Activated naive CD4-positive, alpha-beta T cell treated with anti-CD3 and anti-CD28 coated beads, Interleukin-2, amount 50 U/mL, for 24 hours (primary cell): ENCODE measurements around the gene SLC35E4.

Source experiments
- H3K27ac Mint-ChIP-seq: one replicate; pipeline ENCODE4 v1.8.0; 2021; ENCODE audit warnings: mild to moderate bottlenecking, mixed read lengths
- H3K27me3 Mint-ChIP-seq: one replicate; pipeline ENCODE4 v1.8.0; 2021; ENCODE audit warnings: mixed read lengths
- H3K36me3 Mint-ChIP-seq: one replicate; pipeline ENCODE4 v1.8.0; 2021; ENCODE audit warnings: mixed read lengths
- H3K4me1 Mint-ChIP-seq: one replicate; pipeline ENCODE4 v1.8.0; 2021; ENCODE audit warnings: mixed read lengths
- H3K4me3 Mint-ChIP-seq: one replicate; pipeline ENCODE4 v1.8.0; 2021; ENCODE audit warnings: mild to moderate bottlenecking, mixed read lengths
- H3K9me3 Mint-ChIP-seq: one replicate; pipeline ENCODE4 v1.8.0; 2021; ENCODE audit warnings: mixed read lengths

SLC35E4 gene

DNA sequence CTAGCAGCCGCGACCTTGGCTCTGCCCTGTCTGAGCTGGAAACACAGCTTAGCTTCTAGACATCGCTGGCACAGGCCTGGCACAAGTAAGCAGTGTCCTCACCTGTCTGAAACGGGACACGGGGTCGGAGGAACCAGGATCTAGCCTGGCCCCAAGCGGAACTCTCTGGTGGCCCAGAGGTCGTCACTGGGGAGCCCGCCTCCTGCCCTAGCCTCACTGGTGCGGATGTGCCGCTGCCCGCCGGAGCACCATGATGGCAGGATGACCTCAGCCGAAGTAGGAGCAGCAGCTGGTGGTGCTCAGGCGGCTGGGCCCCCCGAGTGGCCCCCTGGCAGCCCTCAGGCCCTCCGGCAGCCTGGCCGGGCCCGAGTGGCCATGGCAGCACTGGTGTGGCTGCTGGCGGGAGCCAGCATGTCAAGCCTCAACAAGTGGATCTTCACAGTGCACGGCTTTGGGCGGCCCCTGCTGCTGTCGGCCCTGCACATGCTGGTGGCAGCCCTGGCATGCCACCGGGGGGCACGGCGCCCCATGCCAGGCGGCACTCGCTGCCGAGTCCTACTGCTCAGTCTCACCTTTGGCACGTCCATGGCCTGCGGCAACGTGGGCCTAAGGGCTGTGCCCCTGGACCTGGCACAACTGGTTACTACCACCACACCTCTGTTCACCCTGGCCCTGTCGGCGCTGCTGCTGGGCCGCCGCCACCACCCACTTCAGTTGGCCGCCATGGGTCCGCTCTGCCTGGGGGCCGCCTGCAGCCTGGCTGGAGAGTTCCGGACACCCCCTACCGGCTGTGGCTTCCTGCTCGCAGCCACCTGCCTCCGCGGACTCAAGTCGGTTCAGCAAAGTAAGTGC is 871 bp downstream of the SLC35E4 start:
- H3K9me3 Mint-ChIP-seq: no peaks in the 10 kb centered on the region
- no peak overlapping the region for H3K27ac Mint-ChIP-seq

DNA sequence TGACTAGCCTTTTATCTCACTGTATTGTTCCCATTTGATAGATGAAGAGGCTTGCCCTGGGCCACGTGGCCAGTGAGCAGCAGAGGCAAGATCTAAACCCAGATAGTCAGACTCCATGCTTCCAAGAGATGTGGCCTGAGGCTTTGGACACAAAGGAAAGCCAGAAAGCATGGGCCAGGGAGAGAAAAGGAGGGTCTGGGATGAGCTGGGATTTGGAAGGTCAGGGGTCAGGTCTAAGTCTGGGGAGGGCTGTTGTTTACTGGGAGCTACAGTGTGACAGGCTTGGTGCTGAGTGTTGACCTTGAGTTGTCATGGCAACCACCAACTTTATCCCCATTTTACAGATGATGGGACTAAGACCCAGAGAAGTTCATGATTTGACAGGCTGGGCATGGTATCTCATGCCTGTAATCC is 2.1 kb downstream of the SLC35E4 start:
- Mint-ChIP-seq H3K27ac (peak overlapping the region; percentile 37), H3K27me3 (no peaks in the 10 kb centered on the region), H3K9me3 (no peaks in the 10 kb centered on the region), H3K36me3 (peaks cover 7% of the 10 kb centered on the region), H3K4me3 (peak overlapping the region; percentile 92), H3K4me1 (peaks cover 27% of the 10 kb centered on the region)

More for the DNA sequence above, 871 bp downstream of the SLC35E4 start:
- Mint-ChIP-seq H3K27me3 (no peaks in the 10 kb centered on the region), H3K4me3 (peak overlapping the region; percentile 92), H3K36me3 (peaks cover 7% of the 10 kb centered on the region), H3K4me1 (peaks cover 27% of the 10 kb centered on the region)

DNA sequence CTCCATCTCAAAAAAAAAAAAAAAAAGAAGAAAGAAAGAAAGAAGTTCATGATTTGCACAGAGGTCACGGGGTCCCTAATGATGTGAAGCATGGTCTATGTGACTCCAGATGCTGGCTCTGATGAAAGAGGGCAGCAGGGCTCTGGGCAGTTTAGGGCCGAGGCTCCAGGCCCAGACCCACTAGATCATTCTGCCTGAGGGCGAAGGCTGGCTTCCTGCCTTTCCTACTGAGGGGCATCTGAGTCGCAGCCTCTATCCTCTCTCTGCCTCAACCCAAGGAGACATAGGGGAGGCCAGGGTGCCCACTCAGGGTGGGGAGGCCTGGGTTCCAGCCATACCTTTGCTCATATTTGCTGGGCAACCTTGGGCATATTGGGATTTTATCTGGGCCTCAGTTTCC is 4.8 kb downstream of the SLC35E4 start:
- peaks cover 9% of the 10 kb centered on the region for H3K36me3 Mint-ChIP-seq
- no peak overlapping the region for H3K27ac Mint-ChIP-seq
- no peaks in the 10 kb centered on the region for H3K27me3 Mint-ChIP-seq
- H3K4me3 Mint-ChIP-seq: no peak overlapping the region
- H3K4me1 Mint-ChIP-seq: peaks cover 40% of the 10 kb centered on the region
- no peaks in the 10 kb centered on the region for H3K9me3 Mint-ChIP-seq

DNA sequence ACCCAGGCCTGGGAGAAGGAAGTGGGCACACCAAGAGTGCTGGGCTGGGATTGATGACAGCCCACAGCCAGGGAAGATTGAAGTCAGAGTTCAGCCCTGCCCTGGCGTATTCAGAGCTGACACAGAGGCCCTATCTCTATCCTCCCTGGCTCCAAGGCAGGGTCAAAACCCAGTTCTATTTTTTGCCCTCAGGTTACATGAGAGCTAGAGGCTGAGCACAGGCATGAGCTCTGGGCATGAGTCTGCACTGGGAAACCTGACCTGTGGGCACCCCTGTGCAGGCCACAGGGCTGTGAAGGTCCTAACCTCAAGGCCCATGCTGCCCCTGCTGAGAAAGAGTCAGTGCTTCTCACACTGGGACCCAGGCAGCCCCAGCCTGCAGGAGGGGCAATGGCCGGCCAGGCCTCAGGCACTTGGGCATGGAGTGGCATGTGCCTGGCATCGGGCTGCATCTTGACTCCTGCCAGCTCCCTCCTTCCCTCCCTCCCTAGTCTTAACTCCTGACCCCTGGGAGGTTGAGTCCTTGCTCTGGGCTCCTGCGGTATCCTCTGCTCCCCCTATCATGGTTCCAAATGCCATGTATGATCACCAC is 5.4 kb downstream of the SLC35E4 start:
- H3K4me1 Mint-ChIP-seq: peaks cover 39% of the 10 kb centered on the region
- H3K9me3 Mint-ChIP-seq: no peaks in the 10 kb centered on the region
- H3K27ac Mint-ChIP-seq: peak overlapping the region; percentile 41
- H3K27me3 Mint-ChIP-seq: no peaks in the 10 kb centered on the region
- H3K4me3 Mint-ChIP-seq: no peak overlapping the region
- H3K36me3 Mint-ChIP-seq: peaks cover 9% of the 10 kb centered on the region

DNA sequence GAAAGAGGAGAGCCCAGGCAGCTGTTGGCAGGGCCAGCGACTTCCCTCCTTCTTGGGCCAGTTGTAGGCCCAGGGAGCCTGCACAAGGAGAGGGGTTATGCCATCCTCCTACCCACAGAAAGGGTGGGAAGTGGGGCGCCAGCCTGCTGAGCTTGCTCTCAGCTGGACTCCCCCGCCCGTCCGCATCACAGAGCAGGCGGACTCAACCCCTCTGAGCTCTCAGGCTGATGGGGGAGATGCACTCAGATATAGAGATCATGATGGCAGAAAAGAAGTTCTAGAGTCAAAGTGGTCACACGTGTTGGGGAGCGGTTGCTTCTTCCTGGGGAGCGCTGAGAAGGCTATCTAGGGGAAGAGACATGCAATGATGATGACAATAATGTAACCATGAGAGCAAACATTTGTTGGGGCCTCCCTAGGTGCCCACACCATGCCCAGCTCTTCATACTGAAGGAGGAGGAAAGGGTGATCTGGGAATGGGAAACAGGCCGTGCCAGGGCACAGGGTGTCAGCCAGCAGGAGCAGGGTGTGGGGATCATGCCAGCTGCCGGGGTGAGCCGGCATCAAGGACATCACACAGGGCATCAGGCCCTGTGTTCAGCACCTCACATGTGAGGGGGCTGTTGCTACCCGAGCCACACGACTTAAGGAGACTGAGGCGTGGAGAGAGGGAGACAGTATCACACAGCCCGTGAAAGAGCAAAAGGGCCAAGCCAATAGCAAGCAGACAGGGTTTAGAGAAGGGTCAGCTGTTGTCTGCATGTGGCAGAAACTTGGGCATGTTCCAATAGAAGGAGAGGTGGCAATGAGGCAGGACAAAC is 7.7 kb downstream of the SLC35E4 start:
- H3K27ac Mint-ChIP-seq: peak overlapping the region; percentile 94
- H3K9me3 Mint-ChIP-seq: no peaks in the 10 kb centered on the region
- peaks cover 39% of the 10 kb centered on the region for H3K4me1 Mint-ChIP-seq
- no peaks in the 10 kb centered on the region for H3K27me3 Mint-ChIP-seq
- peak overlapping the region; percentile 76 for H3K4me3 Mint-ChIP-seq
- peaks cover 9% of the 10 kb centered on the region for H3K36me3 Mint-ChIP-seq

DNA sequence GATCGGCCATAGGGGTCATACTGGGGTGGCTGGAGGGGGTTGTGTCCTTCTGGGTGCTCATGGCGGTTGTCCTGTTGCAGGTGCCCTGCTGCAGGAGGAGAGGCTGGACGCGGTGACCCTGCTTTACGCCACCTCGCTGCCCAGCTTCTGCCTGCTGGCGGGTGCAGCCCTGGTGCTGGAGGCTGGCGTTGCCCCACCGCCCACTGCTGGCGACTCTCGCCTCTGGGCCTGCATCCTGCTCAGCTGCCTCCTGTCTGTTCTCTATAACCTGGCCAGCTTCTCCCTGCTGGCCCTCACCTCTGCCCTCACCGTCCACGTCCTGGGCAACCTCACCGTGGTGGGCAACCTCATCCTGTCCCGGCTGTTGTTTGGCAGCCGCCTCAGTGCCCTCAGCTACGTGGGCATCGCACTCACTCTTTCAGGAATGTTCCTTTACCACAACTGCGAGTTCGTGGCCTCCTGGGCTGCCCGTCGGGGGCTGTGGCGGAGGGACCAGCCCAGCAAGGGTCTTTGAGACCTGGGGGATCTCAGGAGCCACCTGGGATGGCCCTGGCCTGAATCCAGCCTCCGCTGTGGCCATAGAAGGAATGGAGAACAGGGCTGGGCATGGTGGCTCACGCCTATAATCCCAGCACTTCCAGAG is 11.1 kb downstream of the SLC35E4 start:
- no peaks in the 10 kb centered on the region for H3K27me3 Mint-ChIP-seq
- no peak overlapping the region for H3K4me3 Mint-ChIP-seq
- peaks cover 56% of the 10 kb centered on the region for H3K4me1 Mint-ChIP-seq
- H3K27ac Mint-ChIP-seq: peak overlapping the region; percentile 41
- peaks cover 6% of the 10 kb centered on the region for H3K36me3 Mint-ChIP-seq
- no peaks in the 10 kb centered on the region for H3K9me3 Mint-ChIP-seq

DNA sequence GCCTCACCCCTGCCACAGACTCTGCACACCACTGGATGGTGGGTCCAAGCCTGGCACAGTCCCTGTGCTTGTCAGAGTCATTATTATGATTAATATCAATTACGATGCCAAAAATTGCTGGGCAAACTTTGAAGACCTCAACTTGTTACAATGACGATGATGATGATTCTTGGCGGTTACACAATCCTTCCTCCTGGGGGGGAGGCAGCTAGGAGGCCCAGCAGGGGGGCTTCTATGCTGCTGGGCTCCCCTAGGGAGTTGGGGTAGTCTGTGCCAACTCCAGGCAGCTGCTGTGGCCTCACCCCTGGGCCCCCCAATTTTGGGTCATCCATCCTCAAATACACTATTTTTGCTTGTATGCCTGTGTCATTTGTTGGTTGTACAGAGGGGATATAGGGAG is 12.0 kb downstream of the SLC35E4 start:
- Mint-ChIP-seq H3K27me3 (no peaks in the 10 kb centered on the region), H3K4me1 (peaks cover 58% of the 10 kb centered on the region), H3K36me3 (peaks cover 6% of the 10 kb centered on the region), H3K27ac (peak overlapping the region; percentile 61), H3K4me3 (no peak overlapping the region), H3K9me3 (no peaks in the 10 kb centered on the region)

DNA sequence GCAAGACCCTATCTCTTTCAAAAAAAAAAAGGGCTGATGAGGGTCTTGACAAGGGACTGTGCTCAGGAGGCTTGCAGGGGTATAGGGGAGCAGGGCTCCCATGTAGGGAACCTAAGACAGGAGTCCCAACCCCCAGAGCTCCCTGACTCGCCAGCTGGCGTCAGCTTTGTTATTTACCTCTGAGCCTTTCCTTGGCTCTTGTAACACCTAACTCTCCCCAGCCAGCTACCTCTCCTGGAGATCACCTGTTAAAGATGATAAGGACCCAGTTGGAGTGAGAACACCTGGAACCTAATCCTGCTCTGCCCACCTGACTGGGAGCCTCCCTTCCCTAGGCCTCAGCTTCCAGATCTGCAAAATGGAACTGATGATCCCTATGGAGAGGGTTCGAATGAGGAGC is 13.2 kb downstream of the SLC35E4 start:
- Mint-ChIP-seq H3K4me1 (peaks cover 52% of the 10 kb centered on the region), H3K36me3 (peaks cover 4% of the 10 kb centered on the region), H3K9me3 (no peaks in the 10 kb centered on the region), H3K27ac (peak overlapping the region; percentile 63), H3K27me3 (no peaks in the 10 kb centered on the region), H3K4me3 (peak overlapping the region; percentile 42)

DNA sequence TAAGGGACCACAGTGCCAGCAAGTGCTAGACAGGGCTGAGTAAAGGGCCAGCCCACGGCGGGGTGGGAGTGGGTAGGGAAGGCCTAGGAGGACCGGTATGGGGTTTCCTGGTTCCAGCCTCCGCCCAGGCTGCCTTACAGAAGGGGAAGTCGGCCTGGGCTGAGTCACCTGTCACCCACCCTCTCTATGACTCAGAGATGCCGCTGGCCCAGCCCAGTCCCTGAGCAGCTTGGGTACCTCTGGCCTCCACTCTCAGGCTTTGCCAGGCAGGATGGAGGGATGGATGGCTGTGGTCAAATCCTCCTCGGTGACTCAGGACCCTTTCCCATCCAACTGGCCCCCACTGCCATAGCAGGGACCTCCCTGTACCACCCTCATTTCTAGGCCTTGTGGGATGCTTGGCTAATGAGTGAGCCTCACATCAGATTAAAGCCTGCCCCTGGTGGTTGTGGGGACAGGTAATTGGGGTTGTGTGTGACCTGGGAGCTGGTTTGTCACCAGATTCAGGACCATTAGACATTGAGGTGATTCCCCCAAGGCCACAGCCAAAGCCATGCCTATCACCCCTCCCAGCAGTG is 13.9 kb downstream of the SLC35E4 start:
- Mint-ChIP-seq H3K27me3 (no peaks in the 10 kb centered on the region), H3K36me3 (peaks cover 6% of the 10 kb centered on the region), H3K9me3 (no peaks in the 10 kb centered on the region), H3K4me3 (peak overlapping the region; percentile 42), H3K4me1 (peaks cover 45% of the 10 kb centered on the region), H3K27ac (peak overlapping the region; percentile 63)

DNA sequence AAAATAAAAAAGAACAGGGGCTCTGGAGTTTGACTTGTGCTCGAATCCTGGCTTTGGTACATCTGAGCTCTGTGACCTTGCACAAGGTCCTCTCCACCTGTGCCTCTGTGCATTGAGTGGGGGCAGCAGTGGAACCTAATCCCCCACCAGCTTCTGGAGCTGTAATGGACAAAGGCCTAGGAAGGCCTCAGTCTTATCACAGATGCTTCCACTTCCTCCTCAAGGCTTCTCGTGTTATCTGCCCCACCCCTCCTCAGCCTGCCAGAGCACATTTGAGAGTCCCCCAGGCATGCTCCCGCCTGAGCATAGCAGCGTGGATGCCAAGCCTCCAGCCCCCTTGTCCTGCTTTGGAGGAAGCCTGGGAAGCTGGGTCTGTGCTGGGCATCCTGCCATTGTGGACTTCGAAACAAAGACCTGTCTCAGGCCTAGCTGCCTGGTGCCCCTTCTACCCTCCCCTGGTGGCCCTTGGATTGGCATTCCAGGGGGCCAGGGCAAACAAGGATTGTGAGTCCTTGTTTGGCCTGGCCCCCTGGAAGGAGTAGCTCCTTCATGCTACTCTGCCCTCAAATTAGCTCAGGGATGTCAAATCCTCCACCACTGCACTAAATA is 15.0 kb downstream of the SLC35E4 start:
- Mint-ChIP-seq H3K4me3 (no peak overlapping the region), H3K36me3 (peaks cover 9% of the 10 kb centered on the region), H3K27me3 (no peaks in the 10 kb centered on the region), H3K4me1 (peaks cover 38% of the 10 kb centered on the region), H3K27ac (peak overlapping the region; percentile 41), H3K9me3 (no peaks in the 10 kb centered on the region)

DNA sequence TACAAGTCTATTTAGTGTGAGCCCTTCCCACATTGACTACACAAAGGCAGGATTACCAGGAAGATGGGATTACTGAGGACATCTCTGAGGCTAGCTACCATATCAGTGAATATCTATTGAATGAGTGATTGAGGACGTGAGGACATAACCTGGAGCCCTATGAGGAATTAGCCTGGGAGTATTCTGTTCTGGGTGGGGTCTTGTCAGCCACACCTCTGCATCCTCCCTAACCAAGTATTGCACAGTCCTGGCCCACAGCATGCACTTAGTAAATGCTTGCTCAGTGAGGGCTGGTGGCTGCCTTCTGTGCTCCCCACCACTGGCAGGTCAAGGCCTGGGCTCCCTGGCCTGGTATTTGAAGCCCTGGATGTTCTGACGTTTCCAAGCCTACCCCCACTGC is 17.3 kb downstream of the SLC35E4 start:
- no peak overlapping the region for H3K4me3 Mint-ChIP-seq
- H3K36me3 Mint-ChIP-seq: peaks cover 9% of the 10 kb centered on the region
- H3K4me1 Mint-ChIP-seq: peaks cover 34% of the 10 kb centered on the region
- H3K27me3 Mint-ChIP-seq: no peaks in the 10 kb centered on the region
- H3K9me3 Mint-ChIP-seq: no peaks in the 10 kb centered on the region
- no peak overlapping the region for H3K27ac Mint-ChIP-seq

DNA sequence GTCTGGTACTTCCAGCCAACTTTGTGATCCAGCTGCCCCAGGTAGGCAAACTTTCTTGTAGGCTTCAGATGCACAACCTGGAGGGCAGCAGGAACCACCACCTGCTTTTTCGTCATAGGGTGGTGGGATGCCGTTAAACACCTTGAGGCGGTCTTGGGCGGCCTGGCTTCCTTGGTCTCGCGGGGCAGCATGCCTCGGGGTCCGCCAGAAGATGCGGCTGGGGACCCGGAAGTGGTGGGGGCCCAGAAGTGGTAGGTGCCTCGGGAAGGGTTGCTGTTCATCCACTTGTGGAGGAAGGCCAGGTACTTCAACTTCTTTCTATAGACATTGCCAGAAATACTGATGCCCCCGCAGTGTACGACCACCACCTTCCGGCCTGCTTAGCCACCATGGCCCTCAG is 18.8 kb downstream of the SLC35E4 start:
- no peaks in the 10 kb centered on the region for H3K27me3 Mint-ChIP-seq
- H3K4me3 Mint-ChIP-seq: no peak overlapping the region
- H3K9me3 Mint-ChIP-seq: no peaks in the 10 kb centered on the region
- peaks cover 5% of the 10 kb centered on the region for H3K36me3 Mint-ChIP-seq
- peaks cover 19% of the 10 kb centered on the region for H3K4me1 Mint-ChIP-seq
- H3K27ac Mint-ChIP-seq: no peak overlapping the region

DNA sequence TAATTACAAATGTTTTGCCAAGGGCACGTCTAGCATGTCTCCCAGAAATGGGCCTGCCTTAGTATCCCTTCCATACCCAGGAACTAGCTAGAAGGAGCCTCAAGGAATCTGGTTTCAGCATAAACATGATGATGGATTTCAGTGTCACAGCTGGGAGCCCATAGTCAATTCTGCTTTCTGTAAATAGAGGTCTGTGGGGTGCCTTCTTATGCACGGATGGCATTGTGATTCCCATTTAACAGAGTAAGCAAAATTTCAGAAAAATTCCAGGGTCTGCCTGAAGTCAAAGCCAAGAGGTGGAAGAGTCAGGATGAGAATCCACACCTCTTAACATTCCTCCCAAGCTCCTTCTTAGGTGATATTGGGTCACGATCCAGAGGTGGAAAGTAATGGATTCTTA is 20.0 kb downstream of the SLC35E4 start:
- no peak overlapping the region for H3K27ac Mint-ChIP-seq
- no peak overlapping the region for H3K4me3 Mint-ChIP-seq
- H3K4me1 Mint-ChIP-seq: peaks cover 16% of the 10 kb centered on the region
- H3K27me3 Mint-ChIP-seq: no peaks in the 10 kb centered on the region
- peaks cover 11% of the 10 kb centered on the region for H3K36me3 Mint-ChIP-seq
- H3K9me3 Mint-ChIP-seq: no peaks in the 10 kb centered on the region

DNA sequence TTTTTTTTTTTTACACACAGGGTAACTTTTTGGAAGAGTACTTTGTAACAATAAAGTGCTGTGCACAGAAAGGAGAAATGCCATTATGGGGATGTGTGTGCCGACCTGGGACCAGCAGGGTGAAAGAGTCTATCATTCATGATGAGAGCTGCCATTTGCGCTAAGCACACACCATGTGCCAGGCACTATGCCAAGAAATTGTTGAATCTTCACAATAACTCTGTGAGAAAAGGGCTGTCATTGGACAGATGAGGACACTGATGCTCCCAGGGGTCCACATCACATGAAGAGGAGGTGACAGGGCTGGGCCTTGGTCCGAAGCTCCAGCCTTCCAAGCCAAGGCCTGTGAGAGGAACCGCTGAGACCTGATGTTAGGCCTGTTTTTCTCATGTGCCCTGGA is 26.5 kb downstream of the SLC35E4 start:
- H3K4me1 Mint-ChIP-seq: peaks cover 33% of the 10 kb centered on the region
- no peak overlapping the region for H3K27ac Mint-ChIP-seq
- no peaks in the 10 kb centered on the region for H3K27me3 Mint-ChIP-seq
- no peaks in the 10 kb centered on the region for H3K9me3 Mint-ChIP-seq
- peaks cover 19% of the 10 kb centered on the region for H3K36me3 Mint-ChIP-seq
- H3K4me3 Mint-ChIP-seq: no peak overlapping the region

DNA sequence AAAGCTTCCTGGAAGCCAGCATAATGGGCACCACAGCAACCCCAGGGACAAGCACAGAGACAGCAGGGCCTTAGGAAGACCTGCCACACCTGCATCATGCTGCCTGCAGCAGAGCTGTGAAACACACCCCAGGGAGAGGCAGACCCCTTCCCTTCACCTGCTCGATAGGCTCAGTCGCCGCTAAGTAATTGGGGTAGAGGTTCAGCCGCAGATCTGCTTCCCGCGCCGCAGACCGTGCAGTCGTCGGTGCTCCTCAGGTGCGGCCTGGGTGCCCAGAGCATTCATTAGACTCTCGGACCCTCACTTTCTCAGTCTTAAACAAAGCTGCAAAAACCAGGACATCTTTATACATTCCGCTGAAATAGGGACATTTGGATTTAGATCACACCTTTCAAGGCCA is 29.2 kb downstream of the SLC35E4 start:
- Mint-ChIP-seq H3K27ac (no peak overlapping the region), H3K36me3 (peaks cover 16% of the 10 kb centered on the region), H3K9me3 (no peaks in the 10 kb centered on the region), H3K4me3 (no peak overlapping the region), H3K4me1 (peaks cover 39% of the 10 kb centered on the region), H3K27me3 (no peaks in the 10 kb centered on the region)
